Measurements from ENCODE around the gene ACIN1. TPM values are rescaled to one million over a fixed set of nuclear protein-coding genes. Genes with fewer than 3 reads are reported as not detected.

The ACIN1 gene
- total and polyA plus RNA-seq, 2 of the 8 experiments (the other 6 are each of a cell fraction or from before 2014, with no cell fraction given): 132 to 233 TPM

GRCh38 chr14:23117371-23118020 is 22.6 kb upstream of the ACIN1 start (continued):
- TF ChIP-seq SUZ12 (IDR thresholded peaks at IDR 0.05; ENCODE audit: low read length): no peak
- TF ChIP-seq SP1 (IDR thresholded peaks at IDR 0.05; ENCODE audit: low read depth, low read length): no peak
- no peak for TF ChIP-seq SAP30 (IDR thresholded peaks at IDR 0.05; ENCODE audit: insufficient read depth, insufficient replicate concordance, low read length)
